Measurements from ENCODE around the gene PPP1R14C. TPM values are rescaled to one million over a fixed set of nuclear protein-coding genes. Genes with fewer than 3 reads are reported as not detected.

The PPP1R14C gene
- total and polyA plus RNA-seq, 2 of the 13 experiments (the other 11 are each of a cell fraction or from before 2014, with no cell fraction given), result not detected

- TF ChIP-seq ZFP90 (CRISPR knock-in tag; IDR thresholded peaks at IDR 0.05; ENCODE audit: borderline replicate concordance), result no peak
- TF ChIP-seq FOXK2 (IDR thresholded peaks at IDR 0.05), result no peak
Measured at GRCh38 chr6:150201285-150201684, 58.4 kb downstream of the PPP1R14C start (continued).

- H3K4me2 ChIP-seq (ENCODE audit: low read depth, low read length), result no peak overlapping the region
- in situ Hi-C loops (cut with HindIII; ENCODE audit: extremely low pct_ligation_motif_present, low pct_unique_long_range_greater_than_20kb) (no loop called here), intact Hi-C loops (cut with micrococcal nuclease; ENCODE audit: unreplicated experiment) (no loop called here)
- no peaks in the 10 kb centered on the region for H3K36me3 ChIP-seq (replicated peaks in 1 of 2; ENCODE audit: control insufficient read depth in 1 of 2, insufficient read depth in 2 of 2, low read length in 2 of 2)
- no TSS peak for BruUV-seq (replicated peaks)
- TF ChIP-seq ZNF7 (CRISPR knock-in tag; IDR thresholded peaks at IDR 0.05), result no peak
- TF ChIP-seq RAD21 (CRISPR knock-in tag; IDR thresholded peaks at IDR 0.05), result no peak
- TF ChIP-seq SAFB2 (CRISPR knock-in tag; IDR thresholded peaks at IDR 0.05; ENCODE audit: borderline replicate concordance, low read depth), result no peak
- no peak for TF ChIP-seq AFF4 (CRISPR knock-in tag; IDR thresholded peaks at IDR 0.05)
- TF ChIP-seq HOXD1 (CRISPR knock-in tag; IDR thresholded peaks at IDR 0.05), result 0 out of 2 replicates have a peak, but pooled peaks have one; percentile 33
- H3K27ac ChIP-seq (ENCODE audit: extremely low read length, insufficient read depth, low read length), result no peak overlapping the region
- POLR2A ChIA-PET, result no interaction called here
- DNase-seq (ENCODE audit: low spot score) (no peak), FAIRE-seq (no peak), ATAC-seq (peak; percentile 59)
- no peaks in the 10 kb centered on the region for H3K9me3 ChIP-seq (ENCODE audit: low read length)
- CTCF ChIA-PET (ENCODE audit: low intra/inter-chr PET ratio, low total read pairs), result no interaction called here
- no peak overlapping the region for H3K9ac ChIP-seq (ENCODE audit: insufficient read depth, low read depth, low read length)
- 19% methylated on average over 9 of the region's 9 CpGs for WGBS (ENCODE audit: low lambda C conversion rate)
- no peaks in the 10 kb centered on the region; the same call in 1 of the 2 replicates for H4K20me1 ChIP-seq (ENCODE audit: insufficient read depth, low read length)
- peaks cover 0 to 8% of the 10 kb centered on the region in 2 experiments; a peak in 3 of 5 replicates for H3K27me3 ChIP-seq (ENCODE audit: control insufficient read depth in 1 of 2, insufficient read depth in 2 of 2, low read length in 2 of 2)
- H3K4me1 ChIP-seq (ENCODE audit: insufficient read depth, low read length), result no peaks in the 10 kb centered on the region
- H3K79me2 ChIP-seq (ENCODE audit: insufficient read depth, low read length), result no peaks in the 10 kb centered on the region
- no peak overlapping the region for H3K4me3 ChIP-seq (replicated peaks in 1 of 3; ENCODE audit: insufficient read depth in 1 of 3, low read depth in 2 of 3, low read length in 3 of 3)
- no peak overlapping the region for H2AFZ ChIP-seq (ENCODE audit: low read length)
Measured at GRCh38 chr6:150201772-150202329, 59.0 kb downstream of the PPP1R14C start.

Data from HepG2 (cell line).